Tibial nerve (tissue), 4 donors: ENCODE data around the gene WDR81. TPM values are rescaled to one million over a fixed set of nuclear protein-coding genes. Genes with fewer than 3 reads are reported as not detected.
A peak's percentile ranks its signal among the peaks of the same experiment; 100 is the strongest.
"Not testable (repeated sequence)": the region's sequence is repeated elsewhere in the genome, so short reads cannot be mapped to it uniquely, and the experiment has no call there.

ENCODE experiments used
- DNase-seq, 2 donors: peaks; one replicate each; pipeline ENCODE4 v3.0.0-alpha.2; 2019; ENCODE audit warnings: low spot score in 2 of 2
- H3K27ac ChIP-seq, 4 donors: fragments of 200-600 bp; sonication (generic) in 3 of 4; one replicate each; pipeline ENCODE4 v1.5.1; 2017 to 2019; ENCODE audit warnings: mild to moderate bottlenecking in 1 of 4
- H3K27me3 ChIP-seq, 2 donors: fragments of 200-600 bp; sonication (generic) in 1 of 2; one replicate each; pipeline versions ENCODE4 v1.5.1 to v1.6.0; 2017 to 2019
- H3K36me3 ChIP-seq, 3 donors: fragments of 200-600 bp; sonication (generic); one replicate each; pipeline ENCODE4 v1.5.1; 2018 to 2019
- H3K4me1 ChIP-seq, 4 donors: fragments of 200-600 bp; sonication (generic) in 3 of 4; one replicate each; pipeline ENCODE4 v1.5.1; 2017 to 2019
- H3K4me3 ChIP-seq, 4 donors: fragments of 200-600 bp; sonication (generic) in 3 of 4; one replicate each; pipeline ENCODE4 v1.5.1; 2017 to 2019; ENCODE audit warnings: mild to moderate bottlenecking in 1 of 4, moderate library complexity in 1 of 4
- H3K9me3 ChIP-seq, 4 donors: fragments of 200-600 bp; sonication (generic) in 3 of 4; one replicate each; pipeline ENCODE4 v1.5.1; 2017 to 2019
- EP300 ChIP-seq, 2 donors: sonication (generic); formaldehyde crosslinking; IDR thresholded peaks; one replicate each; pipeline ENCODE4 v1.6.1; 2017; ENCODE audit warnings: antibody characterized with exemption in 2 of 2, mild to moderate bottlenecking in 1 of 2
- POLR2A ChIP-seq, 2 donors: fragments of 450-650 bp; IDR thresholded peaks; one replicate each; pipeline ENCODE4 v1.6.1; 2017; ENCODE audit warnings: antibody characterized with exemption in 2 of 2, mild to moderate bottlenecking in 2 of 2, moderate library complexity in 2 of 2
- WGBS, 2 donors: methylation state at CpG; one replicate each; pipeline ENCODE4 v1.1.5; 2018; 5-methylcytosine and 5-hydroxymethylcytosine counted together
- total RNA-seq, 4 donors: library from RNA; depleted of rRNA; stranded (reverse); fragments of >200 nt; gene quantifications; one replicate each; pipeline ENCODE4 v1.1.0, GENCODE V29; 2016
- TF ChIP-seq, protein P1 (sequence below), 5 experiments: fragments of 200-600 bp in 3 of 5; fragments of 450-650 bp in 2 of 5; sonication (generic) in 3 of 5; IDR thresholded peaks; one replicate each; pipeline ENCODE4 v1.5.1; 2016 to 2019; ENCODE audit warnings: antibody characterized with exemption in 5 of 5, mild to moderate bottlenecking in 3 of 5, moderate library complexity in 2 of 5

The WDR81 gene
- total RNA-seq, 4 donors from 2014 or later, result 54.4 to 111 (median 92.0) TPM

DNA sequence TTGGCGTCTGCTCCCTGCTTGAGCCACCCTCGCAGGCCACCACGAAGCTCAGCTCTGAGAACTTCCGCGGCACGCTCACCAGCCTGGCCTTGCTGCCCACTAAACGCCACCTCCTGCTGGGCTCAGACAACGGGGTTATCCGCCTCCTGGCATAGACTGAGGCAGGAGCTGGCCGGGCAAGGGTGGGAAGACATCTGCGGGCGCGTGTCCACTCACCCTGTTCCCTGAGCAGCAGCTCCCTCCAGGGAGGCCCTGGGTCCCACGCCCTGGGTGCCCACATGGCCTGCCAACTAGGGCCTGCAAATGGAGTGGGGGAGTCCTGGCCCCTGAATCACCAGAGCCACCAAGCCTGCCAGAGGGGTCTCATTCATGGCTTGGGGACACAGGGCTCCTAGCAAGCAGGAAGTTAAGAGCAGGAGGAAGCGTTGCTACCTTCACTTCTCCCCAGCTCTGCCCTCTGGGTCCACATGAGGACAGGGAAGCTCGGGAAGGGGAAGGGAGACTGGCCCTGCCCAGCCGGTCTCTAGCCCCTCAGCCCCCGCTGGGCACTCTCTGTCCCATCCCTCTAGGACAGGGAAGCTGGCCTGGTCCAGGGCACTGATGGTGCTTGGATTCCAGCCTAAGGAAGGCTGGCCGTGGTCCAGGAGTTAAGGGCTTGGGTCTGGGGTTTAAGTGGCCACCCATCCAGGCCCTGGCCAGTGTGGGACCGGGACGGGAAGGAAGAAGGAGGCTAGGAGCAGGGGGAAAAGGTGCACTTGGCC, 13.2 kb downstream of the WDR81 start:
- TF ChIP-seq POLR2A (IDR thresholded peaks at IDR 0.05) (no peak), EP300 (IDR thresholded peaks at IDR 0.05) (no peak)
- TF ChIP-seq, protein P1, sequence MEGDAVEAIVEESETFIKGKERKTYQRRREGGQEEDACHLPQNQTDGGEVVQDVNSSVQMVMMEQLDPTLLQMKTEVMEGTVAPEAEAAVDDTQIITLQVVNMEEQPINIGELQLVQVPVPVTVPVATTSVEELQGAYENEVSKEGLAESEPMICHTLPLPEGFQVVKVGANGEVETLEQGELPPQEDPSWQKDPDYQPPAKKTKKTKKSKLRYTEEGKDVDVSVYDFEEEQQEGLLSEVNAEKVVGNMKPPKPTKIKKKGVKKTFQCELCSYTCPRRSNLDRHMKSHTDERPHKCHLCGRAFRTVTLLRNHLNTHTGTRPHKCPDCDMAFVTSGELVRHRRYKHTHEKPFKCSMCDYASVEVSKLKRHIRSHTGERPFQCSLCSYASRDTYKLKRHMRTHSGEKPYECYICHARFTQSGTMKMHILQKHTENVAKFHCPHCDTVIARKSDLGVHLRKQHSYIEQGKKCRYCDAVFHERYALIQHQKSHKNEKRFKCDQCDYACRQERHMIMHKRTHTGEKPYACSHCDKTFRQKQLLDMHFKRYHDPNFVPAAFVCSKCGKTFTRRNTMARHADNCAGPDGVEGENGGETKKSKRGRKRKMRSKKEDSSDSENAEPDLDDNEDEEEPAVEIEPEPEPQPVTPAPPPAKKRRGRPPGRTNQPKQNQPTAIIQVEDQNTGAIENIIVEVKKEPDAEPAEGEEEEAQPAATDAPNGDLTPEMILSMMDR (IDR thresholded peaks at IDR 0.05), result no peak
- H3K9me3 ChIP-seq, result no peaks in the 10 kb centered on the region
- DNase-seq, result no peak
- H3K4me1 ChIP-seq, result peaks cover 0 to 32% (median 17%) of the 10 kb centered on the region in 4 donors
- 88 to 90% methylated on average over 18 to 20 of the region's 21 CpGs for WGBS, 2 donors
- peaks cover 2 to 58% (median 4%) of the 10 kb centered on the region in 3 donors for H3K36me3 ChIP-seq
- no peaks in the 10 kb centered on the region for H3K27me3 ChIP-seq
- no peak overlapping the region for H3K4me3 ChIP-seq
- H3K27ac ChIP-seq, result peak overlapping the region in 1 of 4 donors; percentile 69

GRCh38 chr17:1741899-1742298, 17.4 kb downstream of the WDR81 start:
- not testable (repeated sequence) for H3K4me3 ChIP-seq, DNase-seq, H3K27me3 ChIP-seq, H3K9me3 ChIP-seq
- Histone ChIP-seq H3K4me1 (peaks cover 0 to 21% (median 6%) of the 10 kb centered on the region in 4 donors), H3K27ac (peak overlapping the region in 1 of 4 donors; percentile 58), H3K36me3 (peaks cover 0 to 18% (median 0%) of the 10 kb centered on the region in 3 donors)
- 84 to 89% methylated on average over 7 of the region's 7 CpGs for WGBS, 2 donors

GRCh38 chr17:1742371-1743087, 18.0 kb downstream of the WDR81 start, which contains the start of gene SERPINF2:
TSS of gene SERPINF2 (plus strand) at chr17:1742871. CDS start at chr17:1744996, 2,125 bp downstream.
- Histone ChIP-seq H3K4me1 (peaks cover 0 to 21% (median under 1%) of the 10 kb centered on the region in 4 donors), H3K9me3 (no peaks in the 10 kb centered on the region), H3K4me3 (no peak within 1 kb of the TSS), H3K36me3 (peaks cover 0 to 11% (median 0%) of the 10 kb centered on the region in 3 donors), H3K27me3 (no peaks in the 10 kb centered on the region), H3K27ac (peak within 1 kb of the TSS in 2 of 4 donors; percentile 30 to 58)
- TF ChIP-seq POLR2A (IDR thresholded peaks at IDR 0.05) (no peak), EP300 (IDR thresholded peaks at IDR 0.05) (no peak)
- TF ChIP-seq, protein P1 (IDR thresholded peaks at IDR 0.05), result no peak
- WGBS, 2 donors, result 64% methylated on average over 10 of the region's 10 CpGs
- no peak for DNase-seq

DNA sequence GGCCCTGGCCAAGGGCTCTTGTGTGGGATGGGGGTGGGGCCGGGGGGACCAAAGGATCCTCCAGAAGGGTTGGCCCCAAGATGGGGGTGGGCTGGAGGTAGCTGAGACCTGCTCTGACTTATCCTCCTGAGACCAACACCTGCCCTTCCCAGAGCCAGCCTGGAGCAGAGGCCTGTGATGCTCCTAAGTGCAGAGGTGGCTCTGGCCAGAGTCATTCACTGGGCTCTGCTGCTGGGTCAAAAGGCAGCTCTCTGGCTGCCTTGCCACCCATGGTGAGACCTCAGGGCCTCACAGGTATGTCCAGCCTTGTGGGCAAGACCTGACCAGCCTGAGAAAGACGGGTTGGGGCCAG, 18.6 kb downstream of the WDR81 start:
- peak overlapping the region in 2 of 4 donors; percentile 30 to 58 for H3K27ac ChIP-seq

More for the DNA sequence above, 18.6 kb downstream of the WDR81 start:
- peaks cover 0 to 6% (median 0%) of the 10 kb centered on the region in 3 donors for H3K36me3 ChIP-seq
- TF ChIP-seq, protein P1 (IDR thresholded peaks at IDR 0.05), result no peak
- TF ChIP-seq POLR2A (IDR thresholded peaks at IDR 0.05), result no peak
- no peak for TF ChIP-seq EP300 (IDR thresholded peaks at IDR 0.05)
- no peaks in the 10 kb centered on the region for H3K9me3 ChIP-seq
- H3K4me3 ChIP-seq, result no peak overlapping the region
- H3K4me1 ChIP-seq, result peaks cover 0 to 20% (median 0%) of the 10 kb centered on the region in 4 donors
- 85 to 88% methylated on average over 2 of the region's 2 CpGs for WGBS, 2 donors
- no peak for DNase-seq
- no peaks in the 10 kb centered on the region for H3K27me3 ChIP-seq
